Brain pericyte (primary cell): ENCODE data around the gene SPIN4.
A peak's percentile ranks its signal among the peaks of the same experiment; 100 is the strongest.
"Not testable (repeated sequence)": the region's sequence is repeated elsewhere in the genome, so short reads cannot be mapped to it uniquely, and the experiment has no call there.

Experiments
- DNase-seq: peaks from one replicate; pipeline ENCODE4 v3.0.0-alpha.2; 2012; ENCODE audit warnings: low read depth, low spot score

The SPIN4 gene

GRCh38 chrX:63350941-63351616, at the start of gene SPIN4:
Gene SPIN4 (minus strand): TSS chrX:63351332. CDS start chrX:63350819, 513 bp downstream.
- DNase-seq = peak; percentile 57

- no peak for DNase-seq
These were observed 49.2 kb upstream of the SPIN4 start for GRCh38 chrX:63400340-63400739.

DNA sequence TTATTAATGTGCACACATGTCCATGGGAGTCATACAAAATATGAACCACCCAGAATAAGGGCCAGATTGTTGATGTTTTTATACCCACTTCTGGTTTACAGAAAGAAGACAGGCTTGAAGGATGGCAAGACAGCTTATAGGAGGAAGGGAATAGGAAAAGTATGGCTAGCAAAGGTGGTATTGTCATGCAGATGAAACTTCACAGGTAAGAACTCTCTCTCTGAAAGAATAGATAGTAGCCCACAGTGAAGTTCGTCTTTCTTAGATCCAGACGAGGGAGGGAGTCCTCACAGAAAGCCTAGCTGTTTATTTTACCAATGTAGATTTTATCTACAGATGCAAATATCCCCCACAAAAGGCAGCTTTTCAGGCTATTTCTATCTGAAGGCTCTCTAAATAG, 43.7 kb upstream of the SPIN4 start:
- DNase-seq = no peak

DNA sequence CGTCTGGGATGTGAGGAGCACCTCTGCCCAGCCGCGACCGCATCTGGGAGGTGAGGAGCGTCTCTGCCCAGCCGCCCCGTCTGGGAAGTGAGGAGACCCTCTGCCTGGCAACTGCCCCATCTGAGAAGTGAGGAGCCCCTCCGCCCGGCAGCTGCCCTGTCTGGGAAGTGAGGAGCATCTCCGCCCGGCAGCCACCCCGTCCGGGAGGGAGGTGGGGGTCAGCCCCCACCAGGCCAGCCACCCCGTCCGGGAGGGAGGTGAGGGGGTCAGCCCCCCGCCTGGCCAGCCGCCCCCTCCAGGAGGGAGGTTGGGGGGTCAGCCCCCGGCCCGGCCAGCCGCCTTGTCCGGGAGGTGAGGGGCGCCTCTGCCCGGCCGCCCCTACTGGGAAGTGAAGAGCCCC, 42.0 kb upstream of the SPIN4 start:
- not testable (repeated sequence) for DNase-seq

DNA sequence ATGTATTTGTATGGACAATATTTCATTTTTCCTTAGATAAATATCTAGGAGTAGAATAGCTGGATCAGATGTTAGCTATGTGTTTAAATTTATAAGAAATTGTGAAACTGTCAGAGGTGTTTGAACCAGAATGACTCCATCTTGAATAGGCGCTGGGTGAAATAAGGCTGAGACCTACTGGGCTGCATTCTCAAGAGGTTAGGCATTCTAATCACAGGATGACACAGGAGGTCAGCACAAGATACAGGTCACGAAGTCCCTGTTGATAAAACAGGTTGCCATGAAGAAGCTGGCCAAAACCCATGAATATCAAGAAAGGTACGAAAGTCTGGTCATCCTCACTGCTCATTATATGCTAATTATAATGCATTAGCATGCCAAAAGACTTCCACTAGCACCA, 36.3 kb upstream of the SPIN4 start:
- DNase-seq = no peak

GRCh38 chrX:63384263-63384662, 33.1 kb upstream of the SPIN4 start:
- not testable (repeated sequence) for DNase-seq

- not testable (repeated sequence) for DNase-seq
These were observed 21.9 kb upstream of the SPIN4 start for GRCh38 chrX:63373012-63373411.

- not testable (repeated sequence) for DNase-seq
These were observed 16.6 kb upstream of the SPIN4 start for GRCh38 chrX:63367699-63368098.

- no peak for DNase-seq
These were observed 12.7 kb upstream of the SPIN4 start for GRCh38 chrX:63363788-63364187.

DNA sequence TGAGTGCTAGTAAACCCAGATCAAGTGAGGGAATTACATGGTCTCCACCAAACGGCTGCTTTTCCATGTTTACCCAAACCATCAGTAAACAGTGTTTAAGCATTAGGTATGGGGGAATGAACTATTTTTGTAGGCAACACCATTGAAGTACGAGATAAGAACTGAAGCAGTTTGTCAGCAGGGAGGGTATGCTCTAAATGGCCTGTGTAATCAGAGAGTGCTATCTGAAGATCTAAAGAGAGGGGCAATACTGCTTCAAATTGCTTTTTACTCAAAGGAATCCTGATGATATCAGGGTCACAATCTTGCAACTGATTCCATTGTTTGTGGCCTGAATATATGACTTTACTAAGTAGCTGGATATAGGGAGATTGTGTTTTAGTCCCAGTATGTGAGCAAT, 10.4 kb upstream of the SPIN4 start:
- DNase-seq = no peak

- no peak for DNase-seq
These were observed 3.4 kb upstream of the SPIN4 start for GRCh38 chrX:63354484-63354883.

DNA sequence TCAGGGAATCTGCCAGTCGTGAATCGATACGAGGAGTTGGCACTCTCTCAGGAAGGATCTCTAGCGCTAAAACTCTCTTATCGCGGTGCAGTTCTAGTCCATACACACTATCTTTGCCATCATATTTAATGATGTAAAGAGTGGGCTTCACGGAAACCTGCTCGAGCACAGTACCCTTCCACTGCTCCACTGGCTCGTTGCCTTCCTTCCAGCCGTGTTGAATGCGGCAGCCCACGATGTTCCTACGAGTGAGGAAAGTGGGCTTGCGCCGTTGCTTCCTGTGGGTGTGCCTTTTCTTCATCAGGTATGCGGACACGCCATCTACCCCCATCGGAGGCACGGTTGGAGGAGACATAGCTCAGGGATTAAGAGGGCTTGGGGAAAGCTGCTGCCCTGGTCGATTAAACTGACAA, 661 bp downstream of the SPIN4 start:
- DNase-seq = no peak

DNA sequence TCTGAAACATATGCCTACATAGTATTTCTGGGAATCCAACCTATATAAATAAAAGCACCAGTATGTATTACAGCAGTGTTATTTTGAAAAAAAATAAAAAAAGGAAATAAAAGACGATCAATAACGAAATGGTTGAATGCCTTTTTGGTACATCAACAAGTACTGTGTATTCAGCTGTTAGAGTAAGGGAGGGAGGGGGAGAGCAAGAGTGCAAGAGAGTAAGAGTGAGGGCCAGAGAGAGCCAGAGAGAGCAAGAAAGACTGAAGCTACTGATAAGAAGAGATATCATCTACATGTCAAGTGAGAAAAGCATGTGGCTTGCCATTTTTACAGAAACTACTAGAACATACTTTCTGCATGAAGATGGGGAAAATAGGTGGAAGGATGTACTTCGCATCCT, 1.8 kb downstream of the SPIN4 start:
- DNase-seq = no peak

GRCh38 chrX:63330681-63331080, 20.5 kb downstream of the SPIN4 start:
- no peak for DNase-seq

DNA sequence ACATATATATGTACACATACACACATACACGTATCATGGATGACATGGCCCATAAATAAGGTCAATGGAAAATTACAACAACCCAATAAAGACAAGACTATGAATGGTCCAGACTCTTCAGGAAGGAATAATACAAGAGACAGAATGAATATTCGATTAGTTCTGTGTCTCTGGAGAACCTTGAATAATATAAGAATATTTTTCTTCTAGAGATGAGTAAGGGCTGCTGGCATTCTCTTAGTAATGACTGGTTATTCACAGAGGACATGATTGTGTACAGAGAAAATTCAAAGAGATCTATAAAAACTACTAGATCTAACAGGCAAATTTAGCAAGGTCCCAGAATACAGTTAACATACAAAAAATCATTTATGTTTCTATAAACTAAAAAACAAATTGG, 23.3 kb downstream of the SPIN4 start:
- no peak for DNase-seq

- DNase-seq = no peak
These were observed 51.5 kb downstream of the SPIN4 start for GRCh38 chrX:63299596-63299995.
